AG20443 (cell line): Measurements from ENCODE around the gene LRRC4B.
"Not testable (repeated sequence)": the region's sequence is repeated elsewhere in the genome, so short reads cannot be mapped to it uniquely, and the experiment has no call there.

Experiments used
- DNase-seq: peaks from one replicate; pipeline ENCODE4 v3.0.0; 2012; ENCODE audit warnings: low spot score, mixed read lengths

The LRRC4B gene

DNA sequence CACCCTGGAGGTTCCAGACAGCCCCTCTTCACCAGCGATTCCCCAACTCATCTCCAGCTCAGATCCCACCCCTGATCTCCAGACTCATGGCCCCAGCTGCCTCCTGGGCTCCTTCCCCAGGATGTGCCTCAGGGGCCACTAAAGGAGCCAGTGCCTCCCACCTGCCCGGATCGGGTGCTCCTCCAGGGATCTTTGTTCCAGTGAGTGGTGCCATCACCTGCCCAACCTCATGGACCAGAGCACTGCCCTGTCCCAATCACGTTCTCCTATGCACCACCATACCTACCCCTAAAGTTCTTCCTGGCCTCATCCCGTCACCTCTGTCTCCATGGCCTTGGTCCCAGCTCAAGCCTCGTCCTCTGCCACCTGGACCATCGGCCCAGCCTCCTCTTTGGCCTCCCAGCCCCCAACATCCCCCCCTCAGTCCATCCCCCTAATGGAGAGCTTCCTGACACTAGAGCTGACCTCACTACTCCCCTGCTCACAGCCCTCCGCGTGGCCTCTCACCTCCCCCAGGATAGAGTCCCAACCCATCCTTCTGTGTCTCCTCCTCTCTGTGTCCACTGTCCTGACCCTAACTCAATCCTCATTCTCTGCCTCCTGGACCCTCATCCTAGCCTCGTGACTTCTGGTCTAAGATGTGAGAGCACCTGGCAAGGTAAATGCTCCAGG is 82.8 kb downstream of the LRRC4B start:
- no peak for DNase-seq

- DNase-seq = no peak
These were observed 85.3 kb downstream of the LRRC4B start for GRCh38 chr19:50482916-50483315.

- DNase-seq = no peak
These were observed 85.9 kb downstream of the LRRC4B start for GRCh38 chr19:50482271-50482855.

- DNase-seq = no peak
These were observed 86.7 kb downstream of the LRRC4B start for GRCh38 chr19:50481351-50482149.

GRCh38 chr19:50480281-50481111 is 87.7 kb downstream of the LRRC4B start:
- no peak for DNase-seq

DNA sequence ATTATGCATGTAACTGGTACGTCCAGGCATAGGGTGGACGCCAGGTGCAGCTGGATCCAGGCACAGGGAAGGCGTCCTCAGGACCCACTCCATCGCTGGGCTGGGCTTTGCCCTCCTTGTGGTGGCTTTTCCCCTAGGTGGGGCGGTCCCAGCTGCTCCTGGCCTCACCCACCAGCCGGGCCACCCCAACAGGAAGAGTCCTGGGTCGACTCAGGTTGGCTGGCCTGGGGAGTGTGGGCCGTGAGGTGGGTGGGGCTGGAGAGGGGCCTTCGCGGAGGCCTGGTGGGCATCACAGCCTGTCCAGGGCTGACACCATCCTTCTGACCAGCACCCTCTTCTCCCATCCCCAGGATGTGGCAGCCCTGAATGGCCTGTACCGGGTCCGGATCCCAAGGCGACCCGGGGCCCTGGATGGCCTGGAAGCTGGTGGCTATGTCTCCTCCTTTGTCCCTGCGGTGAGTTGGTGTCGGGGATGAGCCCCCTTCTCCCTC is 88.4 kb downstream of the LRRC4B start:
- DNase-seq = no peak

DNA sequence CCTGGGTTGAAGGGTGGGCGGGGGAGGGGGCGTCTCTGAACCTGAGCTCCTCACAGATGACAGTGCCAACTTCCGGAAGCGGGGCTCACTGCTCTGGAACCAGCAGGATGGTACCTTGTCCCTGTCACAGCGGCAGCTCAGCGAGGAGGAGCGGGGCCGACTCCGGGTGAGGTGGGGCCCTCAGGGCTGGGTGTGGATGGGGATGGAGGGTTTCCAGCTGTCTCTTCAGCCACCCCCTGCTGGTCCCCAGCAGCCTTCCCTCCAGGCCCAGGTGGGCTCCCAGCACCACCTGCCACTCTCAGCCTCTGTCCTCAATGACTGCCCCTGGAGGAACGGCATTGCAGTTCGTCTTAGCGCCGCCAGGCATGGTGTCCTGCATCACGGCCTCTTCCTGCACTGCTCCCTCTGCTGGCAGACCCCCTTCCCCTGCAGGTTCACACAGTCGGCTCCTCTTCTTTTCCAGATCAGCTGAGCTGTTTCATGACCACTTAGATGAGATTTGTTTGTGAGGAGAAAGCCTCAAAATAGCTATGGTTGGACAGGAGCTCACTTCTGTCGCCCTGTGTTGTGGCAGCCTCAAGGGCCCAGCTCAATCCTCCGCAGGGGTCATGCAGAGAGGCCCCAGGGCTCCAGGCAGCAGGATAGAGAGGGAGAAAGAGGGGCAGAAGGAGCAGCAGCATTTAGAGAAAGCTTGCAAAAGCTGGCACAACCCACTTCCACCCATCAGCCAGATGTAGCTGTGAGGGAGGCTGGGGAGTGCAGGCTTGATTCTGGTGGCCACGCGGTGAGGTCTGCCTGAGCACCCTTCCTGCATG is 89.1 kb downstream of the LRRC4B start:
- peak; percentile 60 for DNase-seq

GRCh38 chr19:50477751-50478515 is 90.3 kb downstream of the LRRC4B start:
- DNase-seq = no peak

- no peak for DNase-seq
These were observed 91.4 kb downstream of the LRRC4B start for GRCh38 chr19:50476907-50477238.

- DNase-seq = peak; percentile 100
These were observed 91.9 kb downstream of the LRRC4B start, which contains the start of the genes EMC10 and GARIN5A for GRCh38 chr19:50476224-50476906. TSS of gene EMC10 (plus strand) at chr19:50476507. CDS start at chr19:50476545, 38 bp downstream. TSS of gene GARIN5A (minus strand) at chr19:50476848. CDS start at chr19:50476388, 460 bp downstream.

DNA sequence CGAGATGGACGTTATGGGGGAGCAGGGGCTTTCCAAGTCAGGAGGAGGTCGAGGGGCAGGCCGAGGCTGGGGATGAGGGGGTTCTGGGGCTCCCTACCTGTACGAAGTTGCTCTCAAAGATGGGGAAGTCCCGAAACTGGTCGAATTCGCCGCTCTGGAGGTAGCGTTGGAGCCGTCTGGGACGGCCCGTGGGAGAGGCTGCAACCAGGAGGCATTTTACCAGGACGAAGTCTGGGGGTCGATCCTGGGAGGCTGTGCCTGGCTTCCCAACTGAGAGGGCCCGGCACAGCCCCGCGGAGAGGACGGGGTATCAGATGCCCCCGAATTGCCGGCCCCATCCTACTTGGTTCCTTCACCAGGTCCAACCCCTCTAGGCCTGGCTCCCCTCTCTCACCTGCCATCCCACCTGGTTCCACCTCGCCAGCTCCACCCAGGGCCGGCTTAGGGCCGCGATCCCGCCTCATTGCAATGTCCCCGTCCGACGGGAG is 92.5 kb downstream of the LRRC4B start:
- no peak for DNase-seq

DNA sequence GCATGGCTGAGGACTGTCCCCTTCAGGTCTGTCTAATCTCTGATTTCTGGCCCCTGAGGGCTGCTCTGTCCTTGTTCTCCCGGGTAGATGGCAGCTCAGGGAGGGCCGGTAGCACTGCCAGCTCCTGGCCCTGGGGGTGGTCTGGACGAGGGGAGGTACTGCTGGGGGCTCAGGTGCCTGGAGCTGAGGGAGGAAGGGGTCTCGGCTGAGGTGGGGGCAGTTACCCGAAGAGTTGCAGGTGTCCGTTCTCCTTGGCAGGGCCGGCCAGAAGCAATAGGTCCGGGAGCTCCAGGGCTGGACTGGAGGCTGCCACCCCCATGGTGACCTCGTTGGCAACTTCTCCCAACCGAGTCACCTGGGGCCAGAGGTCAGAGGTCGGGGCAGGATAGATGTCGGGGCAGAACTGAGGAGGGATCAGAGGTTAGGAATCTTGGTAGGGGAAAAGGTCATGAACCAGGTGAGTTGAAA is 93.1 kb downstream of the LRRC4B start:
- DNase-seq = no peak

- not testable (repeated sequence) for DNase-seq
These were observed 94.9 kb downstream of the LRRC4B start for GRCh38 chr19:50473336-50473735.

GRCh38 chr19:50468818-50469217 is 99.4 kb downstream of the LRRC4B start:
- DNase-seq = no peak

DNA sequence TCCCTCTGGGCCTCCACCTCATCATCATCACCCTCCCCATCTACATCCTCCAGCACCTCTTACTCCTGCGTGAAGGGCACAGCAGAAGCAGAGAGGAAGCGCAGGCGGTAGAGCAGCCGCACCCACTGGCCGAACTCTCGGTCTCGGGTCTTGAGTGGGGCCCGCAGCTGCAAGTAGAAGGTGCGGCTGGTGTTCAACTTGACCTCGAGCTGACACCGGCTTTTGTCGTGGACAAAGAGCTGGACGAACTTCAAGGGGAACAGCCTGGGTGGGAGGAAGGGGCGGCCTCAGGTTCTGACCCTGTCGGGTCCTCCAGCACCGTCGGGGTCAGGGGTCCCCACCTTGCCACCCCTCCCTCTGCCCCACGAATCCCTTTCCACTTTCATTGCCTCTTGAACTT is 100.7 kb downstream of the LRRC4B start:
- no peak for DNase-seq
